PC-9 (cell line): ENCODE data around the gene POLR1D. TPM values are rescaled to one million over a fixed set of nuclear protein-coding genes. Genes with fewer than 3 reads are reported as not detected.

Experiments used
- BruUV-seq: library from RNA; stranded (reverse); fragments of 400-500 nt; replicated peaks from 2 replicates; lab custom pipeline; 2021; lab: Mats Ljungman, UMichigan
- CTCF ChIA-PET: fragments of 300-600 bp; sonication (Branson Sonifier 250); formaldehyde crosslinking; loops from one replicate; lab custom pipeline; 2022; ENCODE audit warnings: antibody characterized with exemption; lab: Charles Lee
- POLR2A ChIA-PET: fragments of 300-600 bp; sonication (Branson Sonifier 250); formaldehyde crosslinking; loops from one replicate; lab custom pipeline; 2022; ENCODE audit warnings: antibody characterized with exemption; ENCODE audit not compliant: unreplicated experiment; lab: Charles Lee
- DNase-seq, 2 experiments: peaks; one replicate each; pipeline versions ENCODE4 v3.0.0 to v3.0.0-alpha.2; 2015 to 2022; ENCODE audit warnings: mixed read lengths in 1 of 2
- H2AFZ ChIP-seq: fragments of 200-600 bp; sonication (generic); 2 replicates; pipeline ENCODE4 v1.8.1; 2017; ENCODE audit warnings: antibody characterized with exemption
- H3F3A ChIP-seq: fragments of 200-600 bp; sonication (generic); 2 replicates; pipeline ENCODE4 v1.8.1; 2017; ENCODE audit warnings: antibody characterized with exemption, mild to moderate bottlenecking, low read depth; ENCODE audit not compliant: insufficient read depth
- H3K27ac ChIP-seq: fragments of 200-600 bp; sonication (generic); 2 replicates; pipeline ENCODE4 v1.6.1; 2016; ENCODE audit warnings: mixed run types
- H3K27me3 ChIP-seq: fragments of 200-600 bp; sonication (generic); 2 replicates; pipeline ENCODE4 v1.6.1; 2016; ENCODE audit warnings: low read depth, mixed run types; ENCODE audit not compliant: insufficient read depth
- H3K36me3 ChIP-seq: fragments of 200-600 bp; sonication (generic); 2 replicates; pipeline ENCODE4 v1.6.1; 2016; ENCODE audit warnings: low read depth, mixed run types
- H3K4me1 ChIP-seq: fragments of 200-600 bp; sonication (generic); replicated peaks from 2 replicates; pipeline ENCODE4 v1.6.1; 2016; ENCODE audit warnings: mixed run types; ENCODE audit not compliant: insufficient read depth
- H3K4me2 ChIP-seq: fragments of 200-600 bp; sonication (generic); 2 replicates; pipeline ENCODE4 v1.6.1; 2017; ENCODE audit warnings: mixed run types
- H3K4me3 ChIP-seq: fragments of 200-600 bp; sonication (generic); 2 replicates; pipeline ENCODE4 v1.6.1; 2016; ENCODE audit warnings: mixed run types
- H3K79me2 ChIP-seq: fragments of 200-600 bp; sonication (generic); 2 replicates; pipeline ENCODE4 v1.6.1; 2017; ENCODE audit warnings: low read depth, mixed run types
- H3K9me2 ChIP-seq: fragments of 200-600 bp; sonication (generic); 2 replicates; pipeline ENCODE4 v1.8.1; 2017; ENCODE audit warnings: mild to moderate bottlenecking; ENCODE audit not compliant: insufficient read depth
- H3K9me3 ChIP-seq: fragments of 200-600 bp; sonication (generic); 2 replicates; pipeline ENCODE4 v1.8.1; 2016; ENCODE audit warnings: low read depth; ENCODE audit not compliant: insufficient read depth
- H4K20me1 ChIP-seq: fragments of 200-600 bp; sonication (generic); 2 replicates; pipeline ENCODE4 v1.8.1; 2017; ENCODE audit not compliant: insufficient read depth
- CTCF ChIP-seq: fragments of 200-600 bp; sonication (generic); conservative IDR thresholded peaks from 2 replicates; pipeline ENCODE4 v1.6.1; 2017; ENCODE audit warnings: mixed run types, antibody characterized with exemption, mild to moderate bottlenecking, moderate library complexity
- EZH2 ChIP-seq: fragments of 200-600 bp; sonication (generic); IDR thresholded peaks from 2 replicates; pipeline ENCODE4 v1.8.0; 2017; ENCODE audit warnings: antibody characterized with exemption, low read depth
- intact Hi-C: fragments of 100-400 bp; cut with micrococcal nuclease; formaldehyde crosslinking; loops from one replicate; pipeline ENCODE4 v1.10.0; 2022; ENCODE audit not compliant: unreplicated experiment
- total RNA-seq: library from RNA; stranded (reverse); gene quantifications from 2 replicates; pipeline ENCODE4 v1.2.3, GENCODE V29; 2021

POLR1D gene
- total RNA-seq, 1 experiment from 2014 or later = 119 TPM

- CTCF ChIA-PET = no interaction called here
- Histone ChIP-seq H3K4me1 (no peaks in the 10 kb centered on the region), H3K4me3 (no peak overlapping the region), H3K79me2 (0 out of 2 replicates have a peak, but pooled peaks cover 2% of the 10 kb centered on the region), H3K27ac (no peak overlapping the region), H3K27me3 (no peaks in the 10 kb centered on the region), H4K20me1 (no peaks in the 10 kb centered on the region), H3K4me2 (no peak overlapping the region), H2AFZ (no peak overlapping the region), H3K9me3 (no peaks in the 10 kb centered on the region), H3K36me3 (no peaks in the 10 kb centered on the region), H3F3A (no peaks in the 10 kb centered on the region), H3K9me2 (no peaks in the 10 kb centered on the region)
- intact Hi-C loops = no loop called here
- BruUV-seq = no TSS peak
- POLR2A ChIA-PET = no interaction called here
- no peak for DNase-seq
- TF ChIP-seq CTCF = no peak
- no peak for TF ChIP-seq EZH2
Observed at GRCh38 chr13:27587095-27587746, 34.5 kb upstream of the POLR1D start.

- Histone ChIP-seq H2AFZ (no peak overlapping the region), H3K36me3 (no peaks in the 10 kb centered on the region), H3K27ac (no peak overlapping the region), H3K4me1 (no peaks in the 10 kb centered on the region), H3K27me3 (no peaks in the 10 kb centered on the region), H3K79me2 (0 out of 2 replicates have a peak, but pooled peaks cover 2% of the 10 kb centered on the region), H3K4me2 (no peak overlapping the region), H3F3A (no peaks in the 10 kb centered on the region), H4K20me1 (no peaks in the 10 kb centered on the region), H3K9me2 (no peaks in the 10 kb centered on the region), H3K9me3 (no peaks in the 10 kb centered on the region), H3K4me3 (no peak overlapping the region)
- BruUV-seq = no TSS peak
- TF ChIP-seq EZH2 (no peak), CTCF (no peak)
- POLR2A ChIA-PET = no interaction called here
- no peak for DNase-seq
- intact Hi-C loops = no loop called here
- CTCF ChIA-PET = no interaction called here
Observed at GRCh38 chr13:27588405-27588804, 33.3 kb upstream of the POLR1D start.

DNA sequence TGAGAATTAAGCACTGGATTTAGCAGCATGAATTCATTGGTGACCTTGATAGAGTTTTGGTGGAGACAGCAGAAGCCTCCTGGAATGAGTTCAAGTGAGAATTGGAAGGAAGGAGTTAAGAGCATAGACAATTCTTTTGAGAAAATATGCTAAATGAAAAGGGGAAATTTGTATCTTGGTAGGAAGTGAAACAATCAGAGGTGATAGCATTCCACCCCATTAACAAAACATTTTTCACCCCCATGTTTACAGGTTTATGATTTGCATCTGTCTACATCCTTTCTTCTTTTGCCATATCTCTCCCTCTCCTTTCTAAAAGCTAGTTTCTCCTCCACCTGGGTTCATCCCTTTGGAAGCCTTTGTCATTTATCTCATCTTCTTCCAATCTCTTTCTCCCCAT lies 28.8 kb upstream of the POLR1D start:
- H3F3A ChIP-seq = no peaks in the 10 kb centered on the region
- no peaks in the 10 kb centered on the region for H3K36me3 ChIP-seq
- H3K4me2 ChIP-seq = no peak overlapping the region
- no peak overlapping the region for H2AFZ ChIP-seq
- ChIA-PET POLR2A (no interaction called here), CTCF (no interaction called here)
- no peaks in the 10 kb centered on the region for H3K9me3 ChIP-seq
- no peaks in the 10 kb centered on the region for H4K20me1 ChIP-seq
- no peaks in the 10 kb centered on the region for H3K27me3 ChIP-seq
- H3K4me1 ChIP-seq = 0 out of 2 replicates have a peak, but pooled peaks cover 11% of the 10 kb centered on the region
- BruUV-seq = no TSS peak
- H3K9me2 ChIP-seq = no peaks in the 10 kb centered on the region
- H3K79me2 ChIP-seq = peaks cover 26% of the 10 kb centered on the region
- no peak for TF ChIP-seq EZH2
- no peak for TF ChIP-seq CTCF
- DNase-seq = no peak
- H3K27ac ChIP-seq = no peak overlapping the region
- no peak overlapping the region for H3K4me3 ChIP-seq
- intact Hi-C loops = no loop called here
